ENCODE results near the gene MIOX.

GRCh38 chr22:50488886-50489285 is 2.2 kb downstream of the MIOX start:
- no peak for TF ChIP-seq POLR2AphosphoS5 (IDR thresholded peaks at IDR 0.05)
- no peak for TF ChIP-seq CTCF (IDR thresholded peaks at IDR 0.05)
- no peak for TF ChIP-seq POLR2A (IDR thresholded peaks at IDR 0.05)
- TF ChIP-seq EP300 (IDR thresholded peaks at IDR 0.05): no peak
